ENCODE data around the gene ERC1. TPM values are rescaled to one million over a fixed set of nuclear protein-coding genes. Genes with fewer than 3 reads are reported as not detected.
"Not testable (repeated sequence)": the region's sequence is repeated elsewhere in the genome, so short reads cannot be mapped to it uniquely, and the experiment has no call there.

Gene ERC1
- total RNA-seq, 1 donor from 2014 or later: 79.5 TPM

DNA sequence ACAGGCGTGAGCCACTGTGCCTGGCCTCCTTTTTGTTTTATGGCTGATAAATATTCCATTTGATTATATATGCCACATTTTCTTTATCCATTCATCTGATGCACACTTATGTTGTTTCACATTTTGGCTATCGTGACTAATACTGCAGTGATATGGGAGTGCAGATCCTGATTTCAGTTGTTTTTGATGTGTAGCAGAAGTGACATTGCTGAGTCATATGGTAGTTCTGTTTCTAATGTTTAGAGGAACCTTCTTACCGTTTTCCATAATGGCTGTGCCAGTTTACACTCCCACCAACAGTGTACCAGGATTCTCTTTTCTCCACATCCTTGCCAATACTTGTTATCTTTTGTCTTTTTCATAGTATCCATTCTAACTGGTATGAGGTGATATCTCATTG lies 235.9 kb downstream of the ERC1 start:
- Mint-ChIP-seq H3K4me1 (ENCODE audit: unreplicated experiment) (peaks cover 15% of the 10 kb centered on the region), H3K27me3 (ENCODE audit: unreplicated experiment) (no peaks in the 10 kb centered on the region), H3K36me3 (ENCODE audit: unreplicated experiment) (peaks cover 6% of the 10 kb centered on the region), H3K4me3 (ENCODE audit: unreplicated experiment) (no peak overlapping the region), H3K9me3 (ENCODE audit: unreplicated experiment) (peaks cover under 1% of the 10 kb centered on the region), H3K27ac (ENCODE audit: unreplicated experiment) (no peak overlapping the region)
- TF ChIP-seq, protein P1, sequence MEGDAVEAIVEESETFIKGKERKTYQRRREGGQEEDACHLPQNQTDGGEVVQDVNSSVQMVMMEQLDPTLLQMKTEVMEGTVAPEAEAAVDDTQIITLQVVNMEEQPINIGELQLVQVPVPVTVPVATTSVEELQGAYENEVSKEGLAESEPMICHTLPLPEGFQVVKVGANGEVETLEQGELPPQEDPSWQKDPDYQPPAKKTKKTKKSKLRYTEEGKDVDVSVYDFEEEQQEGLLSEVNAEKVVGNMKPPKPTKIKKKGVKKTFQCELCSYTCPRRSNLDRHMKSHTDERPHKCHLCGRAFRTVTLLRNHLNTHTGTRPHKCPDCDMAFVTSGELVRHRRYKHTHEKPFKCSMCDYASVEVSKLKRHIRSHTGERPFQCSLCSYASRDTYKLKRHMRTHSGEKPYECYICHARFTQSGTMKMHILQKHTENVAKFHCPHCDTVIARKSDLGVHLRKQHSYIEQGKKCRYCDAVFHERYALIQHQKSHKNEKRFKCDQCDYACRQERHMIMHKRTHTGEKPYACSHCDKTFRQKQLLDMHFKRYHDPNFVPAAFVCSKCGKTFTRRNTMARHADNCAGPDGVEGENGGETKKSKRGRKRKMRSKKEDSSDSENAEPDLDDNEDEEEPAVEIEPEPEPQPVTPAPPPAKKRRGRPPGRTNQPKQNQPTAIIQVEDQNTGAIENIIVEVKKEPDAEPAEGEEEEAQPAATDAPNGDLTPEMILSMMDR (IDR thresholded peaks at IDR 0.05): no peak
- no peak for DNase-seq (ENCODE audit: extremely low spot score, unreplicated experiment)

DNA sequence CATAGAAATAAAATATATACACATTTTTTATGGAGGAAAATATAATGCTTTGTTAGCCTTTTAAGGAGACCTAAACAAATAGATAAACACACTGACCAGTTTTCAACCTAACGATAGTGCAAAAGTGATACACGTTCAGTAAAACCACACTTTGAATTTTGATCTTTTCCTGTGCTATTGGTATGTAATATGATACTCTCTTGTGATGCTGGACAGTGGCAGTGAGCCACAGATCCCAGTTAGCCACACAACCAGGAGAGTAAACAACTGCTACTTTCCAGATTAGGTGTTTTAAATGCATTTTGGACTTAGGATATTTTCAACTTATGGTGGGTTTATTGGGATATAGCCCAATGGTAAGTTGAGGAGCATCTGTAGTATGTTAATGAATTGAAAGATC lies 243.1 kb downstream of the ERC1 start:
- Mint-ChIP-seq H3K4me1 (ENCODE audit: unreplicated experiment) (peaks cover 6% of the 10 kb centered on the region), H3K4me3 (ENCODE audit: unreplicated experiment) (no peak overlapping the region), H3K27me3 (ENCODE audit: unreplicated experiment) (no peaks in the 10 kb centered on the region), H3K27ac (ENCODE audit: unreplicated experiment) (no peak overlapping the region), H3K9me3 (ENCODE audit: unreplicated experiment) (peaks cover 8% of the 10 kb centered on the region), H3K36me3 (ENCODE audit: unreplicated experiment) (peaks cover 30% of the 10 kb centered on the region)
- DNase-seq (ENCODE audit: extremely low spot score, unreplicated experiment): no peak
- TF ChIP-seq, protein P1 (IDR thresholded peaks at IDR 0.05): no peak

- Mint-ChIP-seq H3K9me3 (ENCODE audit: unreplicated experiment) (no peaks in the 10 kb centered on the region), H3K36me3 (ENCODE audit: unreplicated experiment) (peaks cover 2% of the 10 kb centered on the region), H3K27me3 (ENCODE audit: unreplicated experiment) (no peaks in the 10 kb centered on the region), H3K4me3 (ENCODE audit: unreplicated experiment) (no peak overlapping the region), H3K4me1 (ENCODE audit: unreplicated experiment) (peaks cover 15% of the 10 kb centered on the region), H3K27ac (ENCODE audit: unreplicated experiment) (no peak overlapping the region)
- no peak for DNase-seq (ENCODE audit: extremely low spot score, unreplicated experiment)
- TF ChIP-seq, protein P1 (IDR thresholded peaks at IDR 0.05): no peak
Observed at GRCh38 chr12:1246637-1247036, 255.6 kb downstream of the ERC1 start.

GRCh38 chr12:1250641-1251040 lies 259.6 kb downstream of the ERC1 start:
- no peaks in the 10 kb centered on the region for H3K9me3 Mint-ChIP-seq (ENCODE audit: unreplicated experiment)
- H3K4me3 Mint-ChIP-seq (ENCODE audit: unreplicated experiment): no peak overlapping the region
- peak overlapping the region; percentile 1 for H3K27ac Mint-ChIP-seq (ENCODE audit: unreplicated experiment)
- DNase-seq (ENCODE audit: extremely low spot score, unreplicated experiment): no peak
- H3K4me1 Mint-ChIP-seq (ENCODE audit: unreplicated experiment): peaks cover 19% of the 10 kb centered on the region
- TF ChIP-seq, protein P1 (IDR thresholded peaks at IDR 0.05): no peak
- no peaks in the 10 kb centered on the region for H3K27me3 Mint-ChIP-seq (ENCODE audit: unreplicated experiment)
- peaks cover 13% of the 10 kb centered on the region for H3K36me3 Mint-ChIP-seq (ENCODE audit: unreplicated experiment)

DNA sequence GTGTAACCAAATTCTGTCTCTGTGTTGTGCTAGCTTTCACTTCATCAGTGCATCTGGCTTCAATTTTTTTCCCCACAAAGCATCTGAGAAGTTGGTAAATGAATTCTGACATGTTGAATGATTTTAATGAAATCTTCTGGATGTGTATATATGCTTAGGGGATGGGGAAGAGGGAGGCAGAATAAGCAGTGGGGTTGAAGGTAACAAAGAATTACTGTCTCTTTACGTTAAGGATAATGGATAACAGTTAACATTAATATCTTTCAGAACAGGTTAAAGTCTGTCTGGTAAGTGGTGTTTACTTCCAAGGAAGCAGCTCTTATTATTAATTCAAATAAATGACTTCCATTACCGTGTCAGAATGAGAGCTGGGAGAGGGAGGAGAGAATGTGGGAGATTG lies 261.7 kb downstream of the ERC1 start:
- TF ChIP-seq, protein P1 (IDR thresholded peaks at IDR 0.05): no peak
- Mint-ChIP-seq H3K27me3 (ENCODE audit: unreplicated experiment) (no peaks in the 10 kb centered on the region), H3K4me3 (ENCODE audit: unreplicated experiment) (no peak overlapping the region), H3K4me1 (ENCODE audit: unreplicated experiment) (peaks cover 15% of the 10 kb centered on the region), H3K36me3 (ENCODE audit: unreplicated experiment) (peaks cover 13% of the 10 kb centered on the region), H3K27ac (ENCODE audit: unreplicated experiment) (peak overlapping the region; percentile 42), H3K9me3 (ENCODE audit: unreplicated experiment) (no peaks in the 10 kb centered on the region)
- no peak for DNase-seq (ENCODE audit: extremely low spot score, unreplicated experiment)

DNA sequence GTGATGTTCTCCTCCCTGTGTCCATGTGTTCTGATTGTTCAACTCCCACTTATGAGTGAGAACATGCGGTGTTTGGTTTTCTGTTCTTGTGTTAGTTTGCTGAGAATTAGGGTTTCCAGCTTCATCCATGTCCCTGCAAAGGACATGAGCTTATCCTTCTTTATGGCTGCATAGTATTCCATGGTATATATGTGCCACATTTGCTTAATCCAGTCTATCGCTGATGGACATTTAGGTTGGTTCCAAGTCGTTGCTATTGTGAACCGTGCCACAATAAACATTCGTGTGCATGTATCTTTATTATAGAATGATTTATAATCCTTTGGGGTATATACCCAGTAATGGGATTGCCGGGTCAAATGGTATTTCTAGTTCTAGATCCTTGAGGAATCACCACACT lies 264.1 kb downstream of the ERC1 start:
- not testable (repeated sequence) for DNase-seq (ENCODE audit: extremely low spot score, unreplicated experiment); H3K9me3 Mint-ChIP-seq (ENCODE audit: unreplicated experiment); H3K4me3 Mint-ChIP-seq (ENCODE audit: unreplicated experiment); H3K27me3 Mint-ChIP-seq (ENCODE audit: unreplicated experiment); H3K27ac Mint-ChIP-seq (ENCODE audit: unreplicated experiment)
- peaks cover 10% of the 10 kb centered on the region for H3K36me3 Mint-ChIP-seq (ENCODE audit: unreplicated experiment)
- H3K4me1 Mint-ChIP-seq (ENCODE audit: unreplicated experiment): peaks cover 18% of the 10 kb centered on the region

DNA sequence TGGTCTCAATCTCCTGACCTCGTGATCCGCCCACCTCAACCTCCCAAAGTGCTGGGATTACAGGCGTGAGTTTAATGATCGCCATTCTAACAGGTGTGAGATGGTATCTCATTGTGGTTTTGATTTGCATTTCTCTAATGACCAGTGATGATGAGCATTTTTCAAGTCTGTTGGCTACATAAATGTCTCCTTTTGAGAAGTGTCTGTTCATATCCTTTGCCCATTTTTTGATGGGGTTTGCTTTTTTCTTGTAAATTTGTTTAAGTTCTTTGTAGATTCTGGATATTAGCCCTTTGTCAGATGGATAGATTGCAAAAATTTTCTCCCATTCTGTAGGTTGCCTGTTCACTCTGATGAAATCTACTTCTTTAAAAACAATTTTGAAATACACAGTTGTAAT lies 264.8 kb downstream of the ERC1 start:
- Mint-ChIP-seq H3K4me1 (ENCODE audit: unreplicated experiment) (peaks cover 14% of the 10 kb centered on the region), H3K36me3 (ENCODE audit: unreplicated experiment) (peaks cover 13% of the 10 kb centered on the region)
- not testable (repeated sequence) for H3K27ac Mint-ChIP-seq (ENCODE audit: unreplicated experiment)

More for the DNA sequence above, 264.8 kb downstream of the ERC1 start:
- not testable (repeated sequence) for DNase-seq (ENCODE audit: extremely low spot score, unreplicated experiment); H3K4me3 Mint-ChIP-seq (ENCODE audit: unreplicated experiment); H3K9me3 Mint-ChIP-seq (ENCODE audit: unreplicated experiment); H3K27me3 Mint-ChIP-seq (ENCODE audit: unreplicated experiment)
